GM12878 (cell line): ENCODE results near the gene REEP1. TPM values are rescaled to one million over a fixed set of nuclear protein-coding genes. Genes with fewer than 3 reads are reported as not detected.

Experiments
- ATAC-seq: fragments of 200-7000 bp; cut with Tn5 transposase; 3 replicates; pipeline ENCODE4 v1.9.1; 2020; ENCODE audit warnings: mild to moderate bottlenecking, moderate library complexity
- BruUV-seq: library from RNA; stranded (reverse); fragments of 400-500 nt; replicated peaks from 2 replicates; lab custom pipeline; 2021; lab: Mats Ljungman, UMichigan
- CTCF ChIA-PET: fragments of 300-600 bp; sonication (Branson Sonifier 250); formaldehyde crosslinking; extraction: SDS; loops from one replicate; lab custom pipeline; 2021; ENCODE audit warnings: inconsistent platforms; lab: Yijun Ruan, JAX
- POLR2A ChIA-PET: fragments of 350-600 bp; formaldehyde crosslinking; extraction: SDS; loops from one replicate; lab custom pipeline; 2021; ENCODE audit warnings: inconsistent platforms; lab: Charles Lee
- RAD21 ChIA-PET: fragments of 300-600 bp; sonication (Branson Sonifier 250); formaldehyde crosslinking; loops from one replicate; lab custom pipeline; 2023; ENCODE audit warnings: antibody characterized with exemption; ENCODE audit not compliant: unreplicated experiment; lab: Charles Lee
- SMC1A ChIA-PET: fragments of 300-600 bp; sonication (Branson Sonifier 250); formaldehyde crosslinking; loops from one replicate; lab custom pipeline; 2023; ENCODE audit not compliant: unreplicated experiment, uncharacterized antibody; lab: Charles Lee
- DNase-seq: peaks from one replicate; pipeline ENCODE4 v3.0.0-alpha.2; 2011; ENCODE audit warnings: low read depth, low spot score
- FAIRE-seq: peaks from 3 replicates; lab custom pipeline; 2011; peaks lifted over from hg19 to GRCh38; lab: Jason Lieb, UNC
- H2AFZ ChIP-seq: 2 replicates; pipeline ENCODE4 v1.6.0; 2011; ENCODE audit warnings: low read depth, low read length, control low read depth; ENCODE audit not compliant: control insufficient read depth
- H3K27ac ChIP-seq: 2 replicates; pipeline ENCODE4 v1.5.1; 2011; ENCODE audit warnings: control low read depth; ENCODE audit not compliant: control insufficient read depth, insufficient read depth
- H3K27me3 ChIP-seq, 2 experiments: replicated peaks in 1 of 2; 2 replicates each; pipeline versions ENCODE4 v1.6.0 to v1.6.1; 2011; ENCODE audit warnings: low read length in 1 of 2; ENCODE audit not compliant: control insufficient read depth in 2 of 2, insufficient read depth in 2 of 2
- H3K36me3 ChIP-seq, 2 experiments: 2 replicates each; pipeline ENCODE4 v1.5.1; 2011; ENCODE audit warnings: low read length in 1 of 2; ENCODE audit not compliant: control insufficient read depth in 2 of 2, insufficient read depth in 2 of 2
- H3K4me1 ChIP-seq: 2 replicates; pipeline ENCODE4 v1.6.1; 2011; ENCODE audit warnings: mild to moderate bottlenecking, low read length, moderate library complexity, mixed read lengths; ENCODE audit not compliant: control insufficient read depth, insufficient read depth
- H3K4me2 ChIP-seq: 2 replicates; pipeline ENCODE4 v1.6.0; 2011; ENCODE audit warnings: control low read depth; ENCODE audit not compliant: control insufficient read depth, insufficient read depth
- H3K4me3 ChIP-seq: fragments of 200-600 bp; sonication (generic); 2 replicates; pipeline ENCODE4 v1.5.1; 2016
- H3K79me2 ChIP-seq: 2 replicates; pipeline ENCODE4 v1.6.0; 2011; ENCODE audit warnings: low read length; ENCODE audit not compliant: control insufficient read depth, insufficient read depth
- H3K9ac ChIP-seq: 2 replicates; pipeline ENCODE4 v1.8.0; 2011; ENCODE audit warnings: low read length, control low read depth, mixed read lengths; ENCODE audit not compliant: control insufficient read depth, insufficient read depth
- H3K9me3 ChIP-seq: replicated peaks from 3 replicates; pipeline ENCODE4 v1.5.1; 2011; ENCODE audit warnings: mild to moderate bottlenecking, low read length; ENCODE audit not compliant: control insufficient read depth, insufficient read depth
- H4K20me1 ChIP-seq: 2 replicates; pipeline ENCODE4 v1.6.0; 2011; ENCODE audit not compliant: control insufficient read depth, insufficient read depth
- CREB1 ChIP-seq: IDR thresholded peaks from 2 replicates; pipeline ENCODE4 v1.6.1; 2012; ENCODE audit warnings: low read depth, mild to moderate bottlenecking, inconsistent platforms
- CTCF ChIP-seq, 3 experiments: IDR thresholded peaks in 2 of 3; conservative IDR thresholded peaks in 1 of 3; 2 replicates each; pipeline ENCODE4 v1.5.1; 2011; ENCODE audit warnings: low read depth in 3 of 3, low read length in 3 of 3, mild to moderate bottlenecking in 3 of 3, control low read depth in 2 of 3, moderate library complexity in 2 of 3, inconsistent platforms in 1 of 3, mixed read lengths in 1 of 3; ENCODE audit not compliant: control insufficient read depth in 2 of 3, insufficient read depth in 1 of 3; ENCODE audit errors: extremely low read depth in 1 of 3
- EP300 ChIP-seq, 2 experiments: fragments of 150-350 bp in 1 of 2; IDR thresholded peaks; 2 replicates each; pipeline ENCODE4 v1.6.1; 2011 to 2012; ENCODE audit warnings: low read depth in 2 of 2, low read length in 2 of 2, borderline replicate concordance in 1 of 2, improper control_type of control experiment in 1 of 2, inconsistent platforms in 1 of 2; ENCODE audit not compliant: control insufficient read depth in 1 of 2
- MTA2 ChIP-seq: fragments of 450-650 bp; IDR thresholded peaks from 2 replicates; pipeline ENCODE4 v1.6.1; 2016; ENCODE audit warnings: low read depth, mild to moderate bottlenecking, moderate library complexity
- PML ChIP-seq: IDR thresholded peaks from 2 replicates; pipeline ENCODE4 v1.6.1; 2012; ENCODE audit warnings: low read length, inconsistent platforms
- ZBTB11 ChIP-seq: fragments of 450-650 bp; formaldehyde crosslinking; IDR thresholded peaks from 2 replicates; pipeline ENCODE4 v1.5.0; 2022; ENCODE audit warnings: mild to moderate bottlenecking, missing genetic modification characterization
- WGBS: methylation state at CpG from one replicate; pipeline ENCODE4 v1.1.6; 2016; ENCODE audit warnings: low lambda C conversion rate; ENCODE audit not compliant: insufficient replicate concordance, insufficient coverage; ENCODE audit errors: missing lambda C conversion rate; 5-methylcytosine and 5-hydroxymethylcytosine counted together
- in situ Hi-C: fragments of 300-500 bp; cut with MboI; formaldehyde crosslinking; loops from 9 replicates; pipeline ENCODE4 v1.14.3; 2018; ENCODE audit warnings: mixed read lengths
- intact Hi-C: fragments of 100-400 bp; cut with micrococcal nuclease; formaldehyde crosslinking; loops from one replicate; pipeline ENCODE4 v1.14.2; 2022; ENCODE audit not compliant: unreplicated experiment
- polyA plus RNA-seq, 11 experiments: library from polyadenylated mRNA; depleted of rRNA in 4 of 11; unstranded in 6 of 11; stranded (reverse) in 5 of 11; fragments of >200 nt; fragmentation: Nextera tagmentation in 4 of 11; fragmentation: Illumina TruSeq in 1 of 11; extraction: Ambion mirVana in 4 of 11; extraction: Trizol in 1 of 11; gene quantifications; 1 replicate in 1 of 11; 2 replicates in 10 of 11; pipeline versions ENCODE4 v1.2.1 to v1.2.3, GENCODE V29; 2011 to 2016; ENCODE audit warnings: inconsistent platforms in 2 of 11, missing spikeins in 2 of 11, low read depth in 1 of 11
- total RNA-seq, 4 experiments: library from RNA; depleted of rRNA in 3 of 4; stranded (reverse); fragments of >200 nt in 3 of 4; fragmentation: Illumina TruSeq in 1 of 4; extraction: Trizol in 1 of 4; gene quantifications; 2 replicates each; pipeline versions ENCODE4 v1.2.1 to v1.2.3, GENCODE V29; 2013 to 2021

The REEP1 gene
- total and polyA plus RNA-seq, 10 of the 15 experiments (the other 5 are each of a cell fraction or from before 2014, with no cell fraction given): 0.02 to 0.30 (median 0.09) TPM; not detected in 1

DNA sequence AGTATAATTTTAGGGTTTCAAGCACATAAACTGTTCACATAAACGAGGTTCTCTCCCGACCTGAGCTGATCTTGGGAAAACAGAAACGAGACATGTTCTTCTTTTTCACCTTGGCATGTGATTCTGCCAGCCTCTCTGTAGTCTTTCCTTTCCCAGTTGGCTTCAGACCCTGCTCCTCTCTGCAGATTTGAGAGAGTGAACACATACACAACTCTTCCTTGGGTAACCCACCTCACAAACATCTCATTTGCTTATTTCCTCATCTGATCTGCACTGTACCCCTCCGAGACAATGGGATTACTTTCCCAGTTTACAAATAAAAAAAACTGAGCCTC, 46.1 kb downstream of the REEP1 start:
- ChIA-PET SMC1A (interaction anchor here (0.7 to 12.1 kb wide), 4 partner anchors 8 to 68 kb away, joined by 5 to 178 read pairs (median 14); no protein-coding TSS in a partner anchor), RAD21 (interaction anchor here (0.7 to 12.9 kb wide), 2 partner anchors 17 to 69 kb away, joined by 3 to 181 read pairs; no protein-coding TSS in a partner anchor), POLR2A (interaction anchor here (0.6 kb wide), 1 partner anchor 93 kb away, joined by 4 read pairs; no protein-coding TSS in a partner anchor)
- H3K36me3 ChIP-seq: no peaks in the 10 kb centered on the region
- no peaks in the 10 kb centered on the region for H4K20me1 ChIP-seq
- ATAC-seq: no peak
- no peak overlapping the region for H3K4me2 ChIP-seq
- no peak for FAIRE-seq
- H3K4me1 ChIP-seq: no peaks in the 10 kb centered on the region
- H3K4me3 ChIP-seq: no peak overlapping the region
- H2AFZ ChIP-seq: no peak overlapping the region
- 0% methylated on average over 4 of the region's 4 CpGs for WGBS
- H3K79me2 ChIP-seq: no peaks in the 10 kb centered on the region
- no peak for DNase-seq
- TF ChIP-seq CTCF (IDR thresholded peaks at IDR 0.05 in 2 of 3, conservative IDR thresholded peaks at IDR 0.05 in 1 of 3; ENCODE audit: control insufficient read depth in 2 of 3, extremely low read depth in 1 of 3, insufficient read depth in 1 of 3, low read depth in 3 of 3, low read length in 3 of 3) (no peak), EP300 (IDR thresholded peaks at IDR 0.05; ENCODE audit: borderline replicate concordance in 1 of 2, control insufficient read depth in 1 of 2, low read depth in 2 of 2, low read length in 2 of 2) (no peak), PML (no peak), CREB1 (no peak), ZBTB11 (CRISPR knock-in tag) (no peak), MTA2 (no peak)
- TF ChIP-seq, all 136 proteins: peak for 0
- H3K27me3 ChIP-seq: no peaks in the 10 kb centered on the region; a peak in 1 of 4 replicates
- no peak overlapping the region for H3K27ac ChIP-seq
- intact Hi-C loops (no loop called here), in situ Hi-C loops (no loop called here)
- H3K9me3 ChIP-seq: no peaks in the 10 kb centered on the region
- CTCF ChIA-PET: interaction anchor here (1.0 to 3.3 kb wide), 4 partner anchors 13 to 70 kb away, joined by 4 to 25 read pairs (median 10); no protein-coding TSS in a partner anchor
- BruUV-seq: no TSS peak
- no peak overlapping the region for H3K9ac ChIP-seq
